HepG2 (cell line): ENCODE data around the gene IL24. TPM values are rescaled to one million over a fixed set of nuclear protein-coding genes. Genes with fewer than 3 reads are reported as not detected.

Experiments
- ATAC-seq: fragments of 200-7000 bp; cut with Tn5 transposase; 3 replicates; pipeline ENCODE4 v1.9.1; 2020; ENCODE audit warnings: mild to moderate bottlenecking, moderate library complexity
- BruUV-seq: library from RNA; stranded (reverse); fragments of 400-500 nt; replicated peaks from 2 replicates; lab custom pipeline; 2021; lab: Mats Ljungman, UMichigan
- CTCF ChIA-PET: fragments of 300-600 bp; formaldehyde crosslinking; extraction: SDS; loops from one replicate; lab custom pipeline; 2021; ENCODE audit warnings: low total read pairs, inconsistent platforms, low intra/inter-chr PET ratio; lab: Yijun Ruan, JAX
- POLR2A ChIA-PET: fragments of 350-600 bp; sonication (Branson Sonifier 250); formaldehyde crosslinking; loops from one replicate; lab custom pipeline; 2020; ENCODE audit warnings: antibody characterized with exemption, inconsistent platforms; lab: Yijun Ruan, JAX
- DNase-seq: peaks from one replicate; pipeline ENCODE4 v3.0.0-alpha.2; 2015; ENCODE audit warnings: low spot score
- FAIRE-seq: peaks from 3 replicates; lab custom pipeline; 2011; peaks lifted over from hg19 to GRCh38; lab: Jason Lieb, UNC
- H2AFZ ChIP-seq: one replicate; pipeline ENCODE4 v1.6.1; 2011; ENCODE audit warnings: low read length, inconsistent platforms
- H3K27ac ChIP-seq: fragments of 300-600 bp; 3 replicates; pipeline ENCODE4 v1.8.0; 2011; ENCODE audit warnings: mixed run types, mild to moderate bottlenecking, mixed read lengths, low read length, inconsistent platforms; ENCODE audit not compliant: insufficient read depth; ENCODE audit errors: extremely low read length
- H3K27me3 ChIP-seq, 2 experiments: fragments of 200-600 bp in 1 of 2; 2 replicates in 1 of 2; 3 replicates in 1 of 2; pipeline versions ENCODE4 v1.6.0 to v1.8.0; 2011; ENCODE audit warnings: low read length in 2 of 2, mild to moderate bottlenecking in 2 of 2, moderate library complexity in 2 of 2, inconsistent platforms in 1 of 2; ENCODE audit not compliant: insufficient read depth in 2 of 2, control insufficient read depth in 1 of 2
- H3K36me3 ChIP-seq, 2 experiments: fragments of 200-600 bp in 1 of 2; replicated peaks in 1 of 2; 2 replicates in 1 of 2; 3 replicates in 1 of 2; pipeline versions ENCODE4 v1.5.1 to v1.8.0; 2011; ENCODE audit warnings: low read length in 2 of 2, inconsistent platforms in 1 of 2; ENCODE audit not compliant: insufficient read depth in 2 of 2, control insufficient read depth in 1 of 2
- H3K4me1 ChIP-seq: 2 replicates; pipeline ENCODE4 v1.5.1; 2012; ENCODE audit warnings: low read length, inconsistent platforms; ENCODE audit not compliant: insufficient read depth
- H3K4me2 ChIP-seq: 2 replicates; pipeline ENCODE4 v1.6.0; 2011; ENCODE audit warnings: low read depth, low read length, inconsistent platforms
- H3K4me3 ChIP-seq, 3 experiments: fragments of 200-600 bp in 1 of 3; sonication (generic), shearing (Covaris generic) in 1 of 3; replicated peaks in 1 of 3; 2 replicates each; pipeline ENCODE4 v1.5.1; 2011 to 2016; ENCODE audit warnings: low read length in 3 of 3, inconsistent platforms in 2 of 3, low read depth in 2 of 3, mild to moderate bottlenecking in 2 of 3, control low read depth in 1 of 3, mixed read lengths in 1 of 3; ENCODE audit not compliant: insufficient read depth in 1 of 3
- H3K79me2 ChIP-seq: one replicate; pipeline ENCODE4 v1.6.1; 2011; ENCODE audit warnings: low read length, inconsistent platforms; ENCODE audit not compliant: insufficient read depth
- H3K9ac ChIP-seq: 2 replicates; pipeline ENCODE4 v1.6.0; 2011; ENCODE audit warnings: mild to moderate bottlenecking, low read depth, low read length, inconsistent platforms; ENCODE audit not compliant: insufficient read depth
- H3K9me3 ChIP-seq: 2 replicates; pipeline ENCODE4 v1.5.1; 2012; ENCODE audit warnings: mild to moderate bottlenecking, low read length
- H4K20me1 ChIP-seq: 2 replicates; pipeline ENCODE4 v1.6.0; 2011; ENCODE audit warnings: inconsistent platforms, mild to moderate bottlenecking, low read length, moderate library complexity; ENCODE audit not compliant: insufficient read depth
- HMG20A ChIP-seq: IDR thresholded peaks from 2 replicates; pipeline ENCODE4 v1.6.1; 2016; ENCODE audit warnings: borderline replicate concordance
- KDM3A ChIP-seq: IDR thresholded peaks from 2 replicates; pipeline ENCODE4 v1.6.1; 2018; ENCODE audit warnings: low read depth, missing compliant biosample characterization
- SNAPC2 ChIP-seq: sonication (generic); formaldehyde crosslinking; IDR thresholded peaks from 2 replicates; pipeline ENCODE4 v1.8.1; 2022; ENCODE audit warnings: mild to moderate bottlenecking, missing genetic modification reagents
- ZNF160 ChIP-seq: sonication (generic); formaldehyde crosslinking; IDR thresholded peaks from 2 replicates; pipeline ENCODE4 v1.8.0; 2022; ENCODE audit warnings: mild to moderate bottlenecking, inconsistent platforms, missing genetic modification reagents
- ZNF430 ChIP-seq: sonication (generic); formaldehyde crosslinking; IDR thresholded peaks from 2 replicates; pipeline ENCODE4 v1.9.0; 2021; ENCODE audit warnings: mild to moderate bottlenecking, missing genetic modification reagents
- WGBS: methylation state at CpG from one replicate; pipeline ENCODE4 v1.1.6; 2017; ENCODE audit warnings: low lambda C conversion rate; 5-methylcytosine and 5-hydroxymethylcytosine counted together
- in situ Hi-C: cut with HindIII; loops from 2 replicates; pipeline ENCODE4 v1.10.0; 2017; ENCODE audit warnings: low pct_unique_long_range_greater_than_20kb; ENCODE audit not compliant: extremely low pct_ligation_motif_present
- intact Hi-C: fragments of 100-400 bp; cut with micrococcal nuclease; formaldehyde crosslinking; loops from one replicate; pipeline ENCODE4 v1.10.0; 2022; ENCODE audit not compliant: unreplicated experiment
- polyA plus RNA-seq, 8 experiments: library from polyadenylated mRNA; depleted of rRNA in 3 of 8; stranded (reverse) in 7 of 8; unstranded in 1 of 8; fragments of >200 nt; fragmentation: Illumina TruSeq in 4 of 8; extraction: Trizol in 4 of 8; gene quantifications; 2 replicates each; pipeline versions ENCODE4 v1.2.1 to v1.2.3, GENCODE V29; 2011 to 2016; ENCODE audit warnings: low read depth in 4 of 8, missing spikeins in 1 of 8, mixed read lengths in 1 of 8; ENCODE audit not compliant: insufficient read depth in 1 of 8
- total RNA-seq, 5 experiments: library from RNA; depleted of rRNA; stranded (reverse); fragments of >200 nt; fragmentation: Illumina TruSeq; extraction: Trizol; gene quantifications; 2 replicates each; pipeline ENCODE4 v1.2.3, GENCODE V29; 2016; ENCODE audit warnings: low read depth in 1 of 5
- TF ChIP-seq, protein P1 (sequence below): sonication (generic); formaldehyde crosslinking; IDR thresholded peaks from 2 replicates; pipeline ENCODE4 v1.4.0; 2020; ENCODE audit warnings: mild to moderate bottlenecking, missing genetic modification reagents
- TF ChIP-seq, protein P2 (sequence below): sonication (generic); formaldehyde crosslinking; IDR thresholded peaks from 2 replicates; pipeline ENCODE4 v1.9.0; 2022; ENCODE audit warnings: low read depth, missing genetic modification reagents

The IL24 gene
- total and polyA plus RNA-seq, 2 of the 13 experiments (the other 11 are each of a cell fraction or from before 2014, with no cell fraction given) = not detected

DNA sequence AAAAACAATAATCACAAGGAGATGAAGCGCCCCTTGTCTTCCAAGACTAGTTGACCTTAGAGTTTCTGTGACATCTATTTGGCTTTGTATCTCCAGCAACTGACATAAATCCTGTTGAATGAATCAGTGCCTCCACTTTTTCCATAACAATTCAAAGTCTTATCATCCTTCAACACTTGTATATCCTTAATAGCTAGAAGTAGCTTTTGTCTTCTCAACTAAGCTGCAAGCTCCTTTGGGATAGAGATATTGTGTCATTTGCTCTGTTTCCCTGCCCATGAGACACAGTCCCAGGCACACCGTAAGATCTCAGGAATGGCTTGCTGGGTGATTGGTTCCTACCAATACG lies 43.3 kb downstream of the IL24 start (continued):
- TF ChIP-seq, protein P1, sequence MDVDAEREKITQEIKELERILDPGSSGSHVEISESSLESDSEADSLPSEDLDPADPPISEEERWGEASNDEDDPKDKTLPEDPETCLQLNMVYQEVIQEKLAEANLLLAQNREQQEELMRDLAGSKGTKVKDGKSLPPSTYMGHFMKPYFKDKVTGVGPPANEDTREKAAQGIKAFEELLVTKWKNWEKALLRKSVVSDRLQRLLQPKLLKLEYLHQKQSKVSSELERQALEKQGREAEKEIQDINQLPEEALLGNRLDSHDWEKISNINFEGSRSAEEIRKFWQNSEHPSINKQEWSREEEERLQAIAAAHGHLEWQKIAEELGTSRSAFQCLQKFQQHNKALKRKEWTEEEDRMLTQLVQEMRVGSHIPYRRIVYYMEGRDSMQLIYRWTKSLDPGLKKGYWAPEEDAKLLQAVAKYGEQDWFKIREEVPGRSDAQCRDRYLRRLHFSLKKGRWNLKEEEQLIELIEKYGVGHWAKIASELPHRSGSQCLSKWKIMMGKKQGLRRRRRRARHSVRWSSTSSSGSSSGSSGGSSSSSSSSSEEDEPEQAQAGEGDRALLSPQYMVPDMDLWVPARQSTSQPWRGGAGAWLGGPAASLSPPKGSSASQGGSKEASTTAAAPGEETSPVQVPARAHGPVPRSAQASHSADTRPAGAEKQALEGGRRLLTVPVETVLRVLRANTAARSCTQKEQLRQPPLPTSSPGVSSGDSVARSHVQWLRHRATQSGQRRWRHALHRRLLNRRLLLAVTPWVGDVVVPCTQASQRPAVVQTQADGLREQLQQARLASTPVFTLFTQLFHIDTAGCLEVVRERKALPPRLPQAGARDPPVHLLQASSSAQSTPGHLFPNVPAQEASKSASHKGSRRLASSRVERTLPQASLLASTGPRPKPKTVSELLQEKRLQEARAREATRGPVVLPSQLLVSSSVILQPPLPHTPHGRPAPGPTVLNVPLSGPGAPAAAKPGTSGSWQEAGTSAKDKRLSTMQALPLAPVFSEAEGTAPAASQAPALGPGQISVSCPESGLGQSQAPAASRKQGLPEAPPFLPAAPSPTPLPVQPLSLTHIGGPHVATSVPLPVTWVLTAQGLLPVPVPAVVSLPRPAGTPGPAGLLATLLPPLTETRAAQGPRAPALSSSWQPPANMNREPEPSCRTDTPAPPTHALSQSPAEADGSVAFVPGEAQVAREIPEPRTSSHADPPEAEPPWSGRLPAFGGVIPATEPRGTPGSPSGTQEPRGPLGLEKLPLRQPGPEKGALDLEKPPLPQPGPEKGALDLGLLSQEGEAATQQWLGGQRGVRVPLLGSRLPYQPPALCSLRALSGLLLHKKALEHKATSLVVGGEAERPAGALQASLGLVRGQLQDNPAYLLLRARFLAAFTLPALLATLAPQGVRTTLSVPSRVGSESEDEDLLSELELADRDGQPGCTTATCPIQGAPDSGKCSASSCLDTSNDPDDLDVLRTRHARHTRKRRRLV = no peak
- no peak for TF ChIP-seq SNAPC2 (CRISPR knock-in tag)
- no peak for TF ChIP-seq ZNF430 (CRISPR knock-in tag)
- no peak for TF ChIP-seq ZNF160 (CRISPR knock-in tag)
- TF ChIP-seq, protein P2, sequence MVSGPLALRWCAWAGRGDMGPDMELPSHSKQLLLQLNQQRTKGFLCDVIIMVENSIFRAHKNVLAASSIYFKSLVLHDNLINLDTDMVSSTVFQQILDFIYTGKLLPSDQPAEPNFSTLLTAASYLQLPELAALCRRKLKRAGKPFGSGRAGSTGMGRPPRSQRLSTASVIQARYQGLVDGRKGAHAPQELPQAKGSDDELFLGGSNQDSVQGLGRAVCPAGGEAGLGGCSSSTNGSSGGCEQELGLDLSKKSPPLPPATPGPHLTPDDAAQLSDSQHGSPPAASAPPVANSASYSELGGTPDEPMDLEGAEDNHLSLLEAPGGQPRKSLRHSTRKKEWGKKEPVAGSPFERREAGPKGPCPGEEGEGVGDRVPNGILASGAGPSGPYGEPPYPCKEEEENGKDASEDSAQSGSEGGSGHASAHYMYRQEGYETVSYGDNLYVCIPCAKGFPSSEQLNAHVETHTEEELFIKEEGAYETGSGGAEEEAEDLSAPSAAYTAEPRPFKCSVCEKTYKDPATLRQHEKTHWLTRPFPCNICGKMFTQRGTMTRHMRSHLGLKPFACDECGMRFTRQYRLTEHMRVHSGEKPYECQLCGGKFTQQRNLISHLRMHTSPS (CRISPR knock-in tag) = no peak

DNA sequence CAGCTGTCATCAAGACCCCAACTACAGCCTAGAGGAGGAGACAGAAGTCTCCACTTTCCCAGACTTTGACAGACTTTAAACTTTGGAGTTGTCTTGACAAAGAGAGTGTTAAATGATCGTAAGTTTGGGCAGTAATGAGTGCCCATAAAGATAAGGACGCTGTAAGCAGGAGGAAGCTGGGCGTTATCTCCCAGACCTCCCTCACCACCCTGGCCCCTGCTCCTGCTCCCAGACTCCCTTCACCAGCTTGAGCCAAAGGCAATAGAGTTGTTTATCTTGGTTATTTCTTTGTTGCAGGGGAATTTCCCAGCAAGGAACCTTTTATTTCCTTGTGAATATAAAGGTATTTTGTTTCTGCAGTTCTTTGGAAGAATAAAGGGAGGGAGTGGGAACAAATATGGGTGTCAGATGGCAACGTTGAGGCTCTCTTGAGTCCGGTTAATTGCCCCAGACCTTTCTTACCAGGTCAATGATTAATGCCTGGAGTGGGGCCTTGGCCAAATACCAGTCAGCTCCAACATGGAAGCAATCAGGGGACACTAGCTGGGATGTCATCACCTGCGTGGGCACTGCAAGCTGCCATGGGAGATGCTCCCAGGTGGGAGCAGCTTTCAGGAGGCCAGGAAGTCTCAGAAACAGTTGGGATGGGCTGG lies 44.6 kb downstream of the IL24 start:
- 12% methylated on average over 6 of the region's 6 CpGs for WGBS
- no TSS peak for BruUV-seq

More for the DNA sequence above, 44.6 kb downstream of the IL24 start:
- H2AFZ ChIP-seq = no peak overlapping the region
- peaks cover 2 to 6% of the 10 kb centered on the region in 2 experiments; a peak in 2 of 5 replicates for H3K27me3 ChIP-seq
- FAIRE-seq = no peak
- no peak overlapping the region for H3K27ac ChIP-seq
- H3K9ac ChIP-seq = no peak overlapping the region
- no peak for ATAC-seq
- no peak for DNase-seq
- no peaks in the 10 kb centered on the region for H3K36me3 ChIP-seq
- H3K4me1 ChIP-seq = peaks cover 10% of the 10 kb centered on the region
- no peak overlapping the region for H3K4me3 ChIP-seq
- TF ChIP-seq HMG20A (CRISPR knock-in tag) (no peak), KDM3A (CRISPR knock-in tag) (no peak)
- H4K20me1 ChIP-seq = no peaks in the 10 kb centered on the region
- H3K4me2 ChIP-seq = no peak overlapping the region
- H3K79me2 ChIP-seq = no peaks in the 10 kb centered on the region
- in situ Hi-C loops (no loop called here), intact Hi-C loops (no loop called here)
- CTCF ChIA-PET = interaction anchor here (1.3 kb wide), 1 partner anchor 41 kb away, joined by 3 read pairs; no protein-coding TSS in a partner anchor
- no peaks in the 10 kb centered on the region for H3K9me3 ChIP-seq
- POLR2A ChIA-PET = no interaction called here
